Glomerular visceral epithelial cell (primary cell): Measurements from ENCODE around the gene VGF.
"Not testable (repeated sequence)": the region's sequence is repeated elsewhere in the genome, so short reads cannot be mapped to it uniquely, and the experiment has no call there.

ENCODE experiments used
- DNase-seq: peaks from one replicate; pipeline ENCODE4 v3.0.0-alpha.2; 2016; ENCODE audit errors: extremely low spot score

The VGF gene

DNA sequence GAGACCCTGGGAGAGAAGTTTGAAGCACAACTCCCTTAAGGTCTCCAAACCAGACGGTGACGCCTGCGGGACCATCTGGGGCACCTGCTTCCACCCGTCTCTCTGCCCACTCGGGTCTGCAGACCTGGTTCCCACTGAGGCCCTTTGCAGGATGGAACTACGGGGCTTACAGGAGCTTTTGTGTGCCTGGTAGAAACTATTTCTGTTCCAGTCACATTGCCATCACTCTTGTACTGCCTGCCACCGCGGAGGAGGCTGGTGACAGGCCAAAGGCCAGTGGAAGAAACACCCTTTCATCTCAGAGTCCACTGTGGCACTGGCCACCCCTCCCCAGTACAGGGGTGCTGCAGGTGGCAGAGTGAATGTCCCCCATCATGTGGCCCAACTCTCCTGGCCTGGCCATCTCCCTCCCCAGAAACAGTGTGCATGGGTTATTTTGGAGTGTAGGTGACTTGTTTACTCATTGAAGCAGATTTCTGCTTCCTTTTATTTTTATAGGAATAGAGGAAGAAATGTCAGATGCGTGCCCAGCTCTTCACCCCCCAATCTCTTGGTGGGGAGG is 27.6 kb downstream of the VGF start:
- no peak for DNase-seq

DNA sequence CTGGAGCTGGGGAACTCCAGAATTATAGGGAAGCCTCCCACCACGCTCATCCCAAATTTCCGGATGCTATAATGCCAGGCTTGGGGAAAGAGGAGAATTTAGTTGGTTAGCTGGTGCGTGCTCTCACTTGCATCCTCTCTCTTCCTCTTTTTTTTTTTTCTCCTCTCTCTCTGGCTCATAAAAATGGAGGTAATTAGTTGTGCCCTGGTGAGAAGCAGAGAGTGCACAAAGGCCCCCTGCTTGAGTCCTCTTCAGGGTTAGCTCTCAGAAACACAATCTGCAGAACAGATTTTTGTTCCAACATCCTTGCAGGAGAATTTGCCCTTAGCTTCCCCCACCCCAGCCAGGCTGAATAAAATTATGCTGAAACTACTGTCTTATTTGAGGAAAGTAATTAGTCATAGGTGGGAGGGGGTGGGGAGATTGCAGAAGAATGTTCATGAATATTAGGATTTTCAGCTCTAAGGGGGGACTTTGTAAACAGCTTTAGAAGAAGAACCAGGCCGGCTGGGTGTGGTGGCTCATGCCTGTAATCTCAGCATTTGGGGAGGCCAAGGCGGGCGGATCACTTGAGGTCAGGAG is 30.9 kb downstream of the VGF start:
- no peak for DNase-seq

DNA sequence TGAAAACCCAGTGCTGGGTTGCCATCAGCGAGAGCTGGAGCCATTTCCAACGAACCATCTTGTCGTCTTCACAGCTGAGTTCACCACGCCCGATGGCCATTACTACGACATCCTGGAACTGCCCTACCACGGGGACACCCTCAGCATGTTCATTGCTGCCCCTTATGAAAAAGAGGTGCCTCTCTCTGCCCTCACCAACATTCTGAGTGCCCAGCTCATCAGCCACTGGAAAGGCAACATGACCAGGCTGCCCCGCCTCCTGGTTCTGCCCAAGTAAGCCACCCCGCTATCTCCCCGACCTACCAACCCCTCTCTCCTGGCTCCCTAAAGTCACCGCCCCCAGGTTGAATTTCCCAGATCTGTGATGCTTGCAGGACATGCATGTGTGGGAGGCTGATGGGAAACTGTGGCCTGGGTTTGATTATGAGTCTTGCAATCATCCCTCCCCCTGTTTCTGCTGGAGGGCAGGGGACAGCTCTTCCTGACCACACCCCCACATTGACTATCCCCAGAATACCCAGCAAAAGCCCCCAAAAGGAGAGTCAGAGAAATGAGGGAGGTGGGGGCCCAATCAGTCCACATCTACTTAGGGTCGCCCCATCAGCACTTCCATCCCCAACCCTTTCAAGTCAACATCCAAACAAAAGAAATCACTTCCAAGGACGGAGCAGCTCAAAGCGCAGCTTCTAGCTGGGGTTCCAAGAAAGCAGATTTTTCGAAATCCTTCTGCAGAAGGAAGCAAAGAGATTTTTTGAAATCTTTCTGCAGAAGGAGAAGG is 31.6 kb downstream of the VGF start:
- no peak for DNase-seq

DNA sequence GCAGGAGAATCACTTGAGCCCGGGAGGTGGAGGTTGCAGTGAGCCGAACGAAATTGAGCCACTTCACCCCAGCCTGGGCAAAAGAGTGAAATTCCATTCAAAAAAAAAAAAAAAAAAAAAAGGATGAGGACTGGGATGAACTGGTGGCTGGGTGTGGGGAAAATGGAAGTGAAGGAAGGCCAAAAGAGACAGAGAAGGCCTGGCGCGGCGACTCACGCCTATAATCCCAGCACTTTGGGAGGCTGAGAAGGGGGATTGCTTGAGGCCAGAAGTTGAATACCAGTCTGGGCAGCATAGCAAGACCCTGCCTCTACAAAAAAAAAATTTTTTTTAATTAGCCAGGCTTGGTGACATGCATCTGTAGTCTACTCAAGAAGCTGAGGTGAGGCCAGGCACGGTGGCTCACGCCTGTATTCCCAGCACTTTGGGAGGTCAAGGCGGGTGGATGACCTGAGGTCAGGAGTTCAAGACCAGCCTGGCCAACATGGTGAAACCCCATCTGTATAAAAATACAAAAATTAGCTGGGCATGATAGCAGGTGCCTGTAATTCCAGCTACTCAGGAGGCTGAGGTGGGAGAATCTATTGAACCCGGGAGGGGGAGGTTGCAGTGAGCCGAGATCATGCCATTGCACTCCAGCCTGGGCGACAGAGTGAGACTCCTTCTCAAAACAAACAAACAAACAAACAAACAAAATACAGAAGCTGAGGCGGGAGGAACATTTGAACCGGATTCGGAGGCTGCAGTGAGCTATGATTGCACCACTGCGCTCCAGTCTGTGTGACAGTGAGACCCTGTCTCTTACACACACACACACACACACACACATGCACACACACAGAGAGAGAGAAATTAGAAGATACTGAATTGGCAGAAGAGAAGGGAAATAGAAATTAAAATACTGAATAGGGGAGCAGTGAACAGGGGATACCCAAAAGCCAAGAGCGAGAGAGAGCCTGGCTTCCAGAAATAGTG is 32.5 kb downstream of the VGF start:
- not testable (repeated sequence) for DNase-seq

DNA sequence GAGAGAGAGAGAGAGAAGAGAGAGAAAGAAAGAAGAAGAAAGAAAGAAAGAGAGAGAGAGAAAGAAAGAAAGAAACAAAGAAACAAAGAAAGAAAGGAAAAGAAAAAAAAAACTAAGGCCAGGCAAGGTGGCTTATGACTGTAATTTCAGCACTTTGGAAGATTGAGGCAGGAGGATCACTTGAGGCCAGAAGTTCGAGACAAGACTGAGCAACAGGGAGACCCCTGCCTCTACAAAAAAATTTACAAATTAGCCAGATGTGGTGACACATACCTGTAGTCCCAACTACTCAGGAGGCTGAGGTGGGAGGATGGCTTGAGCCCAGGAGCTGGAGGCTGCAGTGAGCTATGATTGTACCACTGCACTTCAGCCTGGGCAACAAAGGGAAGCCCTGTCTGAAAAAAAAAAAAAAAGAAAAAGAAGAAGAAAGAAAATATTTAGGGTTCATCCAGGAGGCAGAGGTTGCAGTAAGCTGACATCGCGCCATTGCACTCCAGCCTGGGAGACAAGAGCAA is 35.7 kb downstream of the VGF start:
- no peak for DNase-seq

DNA sequence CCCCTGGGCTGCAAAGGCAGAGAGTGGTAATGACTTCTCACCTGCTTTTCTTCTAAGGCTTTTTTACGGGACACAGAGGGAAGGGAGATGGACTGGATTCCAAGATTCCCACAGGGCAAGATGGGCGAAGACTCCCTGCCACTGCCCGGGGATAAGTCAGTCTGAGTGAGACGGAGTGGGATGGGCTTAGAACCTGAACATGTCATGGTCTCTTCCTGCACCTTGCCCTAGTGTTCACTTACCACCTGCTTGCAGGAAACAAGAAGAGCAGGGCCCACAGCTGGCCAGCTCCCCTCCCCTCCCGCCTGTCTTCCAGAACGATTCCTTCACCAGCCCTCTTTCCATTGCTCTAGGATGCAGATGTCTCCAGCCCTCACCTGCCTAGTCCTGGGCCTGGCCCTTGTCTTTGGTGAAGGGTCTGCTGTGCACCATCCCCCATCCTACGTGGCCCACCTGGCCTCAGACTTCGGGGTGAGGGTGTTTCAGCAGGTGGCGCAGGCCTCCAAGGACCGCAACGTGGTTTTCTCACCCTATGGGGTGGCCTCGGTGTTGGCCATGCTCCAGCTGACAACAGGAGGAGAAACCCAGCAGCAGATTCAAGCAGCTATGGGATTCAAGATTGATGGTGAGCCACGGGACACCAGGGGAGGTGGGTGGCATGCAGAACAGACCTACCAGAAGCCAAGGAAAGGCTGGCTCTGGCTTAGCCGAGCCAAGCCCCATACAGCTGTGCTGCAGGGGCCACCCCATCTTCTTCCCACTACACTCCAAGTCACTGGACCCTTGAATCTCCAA is 37.1 kb downstream of the VGF start:
- peak; percentile 70 for DNase-seq

DNA sequence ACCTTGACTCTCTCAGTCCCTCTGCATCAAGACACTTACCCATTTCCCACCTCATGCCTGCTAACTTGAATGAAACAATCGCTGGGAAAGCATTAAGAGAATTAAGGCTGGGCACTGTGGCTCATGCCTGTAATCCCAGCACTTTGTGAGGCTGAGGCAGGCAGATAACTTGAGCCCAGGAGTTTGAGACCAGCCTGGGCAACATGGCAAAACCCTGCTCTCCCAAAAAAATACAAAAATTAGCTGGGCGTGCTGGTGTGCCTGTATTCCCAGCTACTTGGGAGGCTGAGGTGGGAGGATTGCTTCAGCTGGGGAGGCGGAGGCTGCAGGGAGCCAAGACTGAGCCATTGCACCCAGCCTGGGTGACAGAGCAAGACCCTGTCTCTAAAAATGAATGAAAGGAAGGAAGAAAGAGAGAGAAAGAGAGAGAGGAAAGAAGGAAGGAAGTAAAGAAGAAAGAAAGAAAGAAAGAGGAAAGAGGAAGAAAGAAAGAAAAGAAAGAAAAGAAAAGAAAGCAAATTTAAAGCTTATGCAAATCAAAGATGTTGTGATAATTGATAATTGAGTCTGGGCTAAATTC is 37.8 kb downstream of the VGF start:
- no peak for DNase-seq

DNA sequence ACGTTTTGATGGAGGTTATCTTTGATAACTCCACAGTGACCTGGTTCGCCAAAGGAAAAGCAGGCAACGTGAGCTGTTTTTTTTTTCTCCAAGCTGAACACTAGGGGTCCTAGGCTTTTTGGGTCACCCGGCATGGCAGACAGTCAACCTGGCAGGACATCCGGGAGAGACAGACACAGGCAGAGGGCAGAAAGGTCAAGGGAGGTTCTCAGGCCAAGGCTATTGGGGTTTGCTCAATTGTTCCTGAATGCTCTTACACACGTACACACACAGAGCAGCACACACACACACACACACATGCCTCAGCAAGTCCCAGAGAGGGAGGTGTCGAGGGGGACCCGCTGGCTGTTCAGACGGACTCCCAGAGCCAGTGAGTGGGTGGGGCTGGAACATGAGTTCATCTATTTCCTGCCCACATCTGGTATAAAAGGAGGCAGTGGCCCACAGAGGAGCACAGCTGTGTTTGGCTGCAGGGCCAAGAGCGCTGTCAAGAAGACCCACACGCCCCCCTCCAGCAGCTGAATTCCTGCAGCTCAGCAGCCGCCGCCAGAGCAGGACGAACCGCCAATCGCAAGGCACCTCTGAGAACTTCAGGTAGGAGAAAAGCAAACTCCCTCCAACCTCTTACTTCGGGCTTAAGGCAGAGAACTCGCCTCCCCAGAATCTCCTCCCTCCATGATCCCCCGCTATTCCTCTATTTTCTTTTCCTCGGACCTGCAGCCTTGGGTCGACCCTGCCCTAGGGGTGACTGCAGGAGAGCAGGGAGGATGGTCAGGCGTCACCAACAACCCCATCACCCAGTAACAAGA is 38.5 kb downstream of the VGF start, which contains the start of gene SERPINE1:
Gene SERPINE1, plus strand, starts transcription at position 454 of the 809 bp plus-strand sequence. CDS start 1,290 bp downstream, outside the sequence.
- peak; percentile 99 for DNase-seq

DNA sequence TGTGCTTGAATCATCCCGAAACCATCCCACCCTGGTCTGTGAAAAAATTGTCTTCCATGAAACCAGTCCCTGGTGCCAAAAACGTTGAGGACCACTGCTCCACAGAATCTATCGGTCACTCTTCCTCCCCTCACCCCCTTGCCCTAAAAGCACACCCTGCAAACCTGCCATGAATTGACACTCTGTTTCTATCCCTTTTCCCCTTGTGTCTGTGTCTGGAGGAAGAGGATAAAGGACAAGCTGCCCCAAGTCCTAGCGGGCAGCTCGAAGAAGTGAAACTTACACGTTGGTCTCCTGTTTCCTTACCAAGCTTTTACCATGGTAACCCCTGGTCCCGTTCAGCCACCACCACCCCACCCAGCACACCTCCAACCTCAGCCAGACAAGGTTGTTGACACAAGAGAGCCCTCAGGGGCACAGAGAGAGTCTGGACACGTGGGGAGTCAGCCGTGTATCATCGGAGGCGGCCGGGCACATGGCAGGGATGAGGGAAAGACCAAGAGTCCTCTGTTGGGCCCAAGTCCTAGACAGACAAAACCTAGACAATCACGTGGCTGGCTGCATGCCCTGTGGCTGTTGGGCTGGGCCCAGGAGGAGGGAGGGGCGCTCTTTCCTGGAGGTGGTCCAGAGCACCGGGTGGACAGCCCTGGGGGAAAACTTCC is 39.2 kb downstream of the VGF start:
- peak; percentile 93 for DNase-seq

DNA sequence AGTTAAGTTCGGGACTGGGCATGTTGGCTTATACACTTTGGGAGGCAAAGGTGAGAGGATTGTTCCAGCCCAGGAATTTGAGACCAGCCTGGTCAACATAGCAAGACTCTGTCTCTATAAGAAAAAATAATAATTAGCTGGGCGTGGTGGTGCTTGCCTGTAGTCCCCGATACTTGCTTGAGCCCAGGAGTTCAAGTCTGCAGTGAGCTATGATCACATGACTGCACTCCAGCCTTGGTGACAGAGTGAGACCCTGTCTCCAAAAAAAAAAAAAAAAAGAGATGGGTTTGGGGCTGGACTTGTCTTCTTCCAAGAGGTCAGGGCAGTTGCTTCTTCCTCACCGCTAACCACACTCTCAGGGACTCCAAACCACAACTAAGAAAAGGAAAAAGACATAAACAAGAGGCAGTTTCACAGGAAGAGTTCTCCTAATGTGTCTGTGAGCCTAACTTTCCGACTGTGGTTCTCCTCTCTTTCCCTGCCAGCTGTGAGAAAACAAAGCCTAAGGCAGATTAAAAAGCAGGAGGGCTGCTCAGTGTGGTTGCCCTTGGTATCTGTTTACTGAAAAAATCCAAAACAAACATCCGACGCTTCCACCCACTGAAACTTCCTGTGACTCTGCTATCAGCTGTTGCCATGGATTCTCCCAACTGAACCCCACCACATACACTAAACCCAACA is 40.9 kb downstream of the VGF start:
- peak; percentile 84 for DNase-seq

DNA sequence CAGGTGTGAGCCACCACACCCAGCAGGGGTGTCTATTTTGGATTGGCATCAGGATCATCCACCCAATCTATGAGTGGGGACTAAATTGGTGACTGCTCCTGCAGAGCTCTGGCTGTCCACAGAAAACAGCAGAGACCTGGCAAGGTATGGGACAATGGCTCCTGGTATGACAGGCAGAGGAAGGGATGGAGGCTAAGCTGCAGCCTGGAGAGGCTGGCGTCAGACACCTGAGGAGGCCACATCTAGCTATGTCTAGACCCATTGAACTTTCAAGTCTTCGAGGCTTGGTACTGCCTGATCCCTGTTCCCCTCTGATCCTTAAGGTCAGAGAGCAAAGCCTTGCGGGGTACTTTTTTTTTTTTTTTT is 41.7 kb downstream of the VGF start:
- DNase-seq: no peak

DNA sequence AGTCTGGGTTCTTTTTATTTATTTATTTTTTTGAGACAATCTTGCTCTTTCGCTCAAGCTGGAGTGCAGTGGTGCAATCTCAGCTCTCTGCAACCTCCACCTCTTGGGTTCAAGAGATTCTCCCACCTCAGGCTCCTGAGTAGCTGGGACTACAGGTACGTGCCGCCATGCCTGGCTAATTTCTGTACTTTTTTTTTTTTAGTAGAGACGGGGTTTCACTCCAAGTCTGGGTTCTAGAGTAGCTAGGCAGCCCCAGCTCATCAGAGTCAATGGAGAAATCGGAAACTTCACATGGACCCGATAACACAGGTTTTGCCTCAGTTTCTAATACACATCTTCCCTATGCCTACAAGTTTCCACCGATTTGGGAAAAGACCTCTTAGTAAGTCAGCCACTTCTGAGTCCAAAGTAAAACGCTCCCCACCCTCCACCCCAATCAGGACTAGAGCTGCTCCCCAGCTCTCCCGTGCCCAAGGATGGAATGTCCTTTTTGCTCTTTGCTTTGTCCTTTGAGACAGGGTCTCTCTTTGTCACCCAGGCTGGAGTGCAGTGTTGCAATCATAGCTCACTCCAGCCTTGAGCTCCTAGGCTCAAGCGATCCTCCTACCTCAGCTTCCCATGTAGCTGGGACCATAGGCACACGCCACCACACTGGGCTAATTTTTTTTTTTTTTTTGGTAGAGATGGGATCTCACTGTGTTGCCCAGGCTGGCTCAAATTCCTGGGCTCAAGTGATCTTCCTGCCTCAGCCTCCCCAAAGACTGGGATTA is 42.3 kb downstream of the VGF start:
- no peak for DNase-seq

DNA sequence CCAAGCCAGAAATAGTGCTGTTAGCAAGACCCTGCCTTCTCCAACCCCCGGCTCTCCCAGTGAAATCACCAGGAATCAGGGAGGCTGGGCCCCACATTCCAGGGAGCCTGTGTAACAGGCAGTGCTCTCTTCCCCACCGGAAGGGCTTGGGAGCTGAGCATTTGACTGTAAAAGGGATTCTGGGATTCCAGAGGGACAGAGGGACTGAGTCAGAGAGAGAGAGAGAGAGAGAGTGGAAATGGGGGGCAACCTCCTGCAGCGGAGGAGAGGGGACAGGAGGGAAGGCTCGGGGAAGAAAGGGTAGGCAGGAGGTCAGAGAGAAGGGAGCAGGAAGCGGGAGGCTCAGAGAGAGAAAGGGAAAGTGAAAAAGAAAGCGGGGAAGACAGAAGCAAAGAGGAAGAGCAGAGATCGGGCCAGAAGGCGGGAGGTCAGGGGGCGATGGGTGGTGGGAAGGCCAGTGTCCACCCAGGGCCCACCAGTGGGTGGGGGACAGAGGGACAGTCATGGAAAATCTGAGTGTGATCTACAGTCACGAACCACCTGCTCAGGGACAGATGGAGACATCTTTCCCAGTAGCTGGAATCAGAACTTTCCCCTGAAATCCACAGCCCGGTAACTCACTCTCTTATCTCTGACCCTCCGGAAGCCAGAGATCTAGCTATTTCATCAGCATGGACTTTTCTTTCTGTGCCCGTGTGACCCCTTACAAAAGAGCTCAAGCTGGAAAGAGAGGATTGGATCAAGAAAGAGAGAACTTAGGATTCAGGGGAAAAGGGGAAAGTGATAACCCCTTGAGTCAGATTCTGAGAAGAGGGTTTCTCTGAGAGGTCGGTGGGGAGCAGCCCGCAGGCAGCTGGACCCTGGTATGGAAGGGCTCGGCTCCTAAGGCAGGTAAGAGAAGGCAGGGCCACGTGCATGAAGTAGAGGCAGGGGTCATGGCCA is 43.1 kb downstream of the VGF start:
- peak; percentile 97 for DNase-seq

DNA sequence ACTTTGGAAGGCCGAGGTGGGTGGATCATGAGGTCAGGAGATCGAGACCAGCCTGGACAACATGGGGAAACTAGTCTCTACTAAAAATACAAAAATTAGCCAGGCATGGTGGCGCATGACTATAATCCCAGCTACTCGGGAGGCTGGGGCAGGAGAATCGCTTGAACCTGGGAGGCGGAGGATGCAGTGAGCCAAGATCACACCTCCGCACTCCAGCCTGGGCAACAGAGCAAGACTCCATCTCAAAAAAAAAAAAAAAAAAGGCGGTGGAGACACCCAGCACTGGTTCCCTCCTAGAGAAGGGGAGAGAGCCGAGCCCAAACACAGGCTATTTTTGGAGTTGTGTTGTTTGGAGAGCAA is 43.8 kb downstream of the VGF start:
- DNase-seq: not testable (repeated sequence)

DNA sequence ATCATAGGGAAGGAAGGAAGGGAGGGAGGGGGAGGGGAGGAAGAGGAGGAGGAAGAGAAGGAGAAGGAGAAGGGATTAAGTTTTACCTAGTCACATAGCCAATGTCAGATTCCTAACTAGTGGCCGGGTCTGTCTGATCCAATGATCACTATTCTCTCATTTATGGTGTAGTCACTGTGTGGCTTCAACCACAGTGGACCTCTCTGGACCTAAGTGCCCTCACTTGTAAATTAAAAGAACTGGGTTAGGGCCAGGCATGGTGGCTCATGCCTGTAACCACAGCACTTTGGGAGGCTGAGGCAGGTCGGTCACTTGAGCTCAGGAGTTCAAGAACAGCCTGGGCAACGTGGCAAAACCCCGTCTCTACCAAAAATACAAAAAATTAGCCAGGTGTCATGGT is 45.1 kb downstream of the VGF start:
- DNase-seq: no peak

DNA sequence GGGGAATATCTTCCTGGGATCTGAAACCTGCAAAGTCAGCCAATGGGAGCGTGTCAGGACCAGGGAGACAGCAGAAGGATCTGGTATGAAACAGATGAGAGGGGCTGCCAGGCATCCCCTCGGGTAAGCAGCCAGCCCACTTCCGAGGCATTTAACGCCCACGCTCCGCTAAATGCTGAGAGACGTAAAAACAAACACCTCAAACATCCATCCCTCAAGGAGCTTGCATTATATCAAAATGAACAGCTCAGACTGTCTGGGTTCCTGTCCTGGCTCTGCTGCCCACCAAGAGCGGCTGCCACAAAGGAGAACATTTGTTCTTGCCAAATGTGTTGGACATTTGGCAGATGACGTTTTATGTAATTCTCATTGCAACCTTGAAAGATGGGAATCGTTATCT is 45.5 kb downstream of the VGF start:
- no peak for DNase-seq

DNA sequence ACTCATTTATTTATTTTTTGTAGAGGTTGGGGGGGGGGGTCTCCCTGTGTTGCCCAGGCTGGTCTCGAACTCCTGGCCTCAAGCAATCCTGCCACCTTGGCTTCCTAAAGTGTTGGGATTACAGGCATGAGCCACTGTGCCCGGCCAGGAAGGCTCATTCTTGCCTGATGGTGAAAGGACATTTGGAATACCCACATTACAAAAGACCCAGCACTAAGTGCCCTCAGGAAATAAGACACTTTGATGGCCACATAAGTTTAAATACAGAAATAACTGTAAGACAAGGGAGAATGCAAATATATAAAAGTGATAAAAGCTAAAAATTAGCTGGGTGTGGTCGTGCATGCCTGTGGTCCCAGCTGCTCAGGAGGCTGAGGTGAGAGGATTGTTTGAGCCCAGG is 46.5 kb downstream of the VGF start:
- no peak for DNase-seq
